ENCODE data around the gene CPED1.
"Not testable (repeated sequence)": the region's sequence is repeated elsewhere in the genome, so short reads cannot be mapped to it uniquely, and the experiment has no call there.

CPED1 gene

GRCh38 chr7:120981888-120982615 is 6.5 kb upstream of the CPED1 start:
- DNase-seq: no peak

GRCh38 chr7:120983592-120983991 is 4.9 kb upstream of the CPED1 start:
- not testable (repeated sequence) for DNase-seq

GRCh38 chr7:120984406-120984805 is 4.1 kb upstream of the CPED1 start:
- DNase-seq: no peak

GRCh38 chr7:120985130-120985758 is 3.3 kb upstream of the CPED1 start:
- no peak for DNase-seq

GRCh38 chr7:120985839-120986238 is 2.7 kb upstream of the CPED1 start:
- DNase-seq: no peak

- no peak for DNase-seq
These were observed 1.9 kb upstream of the CPED1 start for GRCh38 chr7:120986650-120987049.

GRCh38 chr7:120987280-120987679 is 1.2 kb upstream of the CPED1 start:
- no peak for DNase-seq

GRCh38 chr7:120987683-120988590 is 574 bp upstream of the CPED1 start:
- peak; percentile 79 to 91 (median 85) for DNase-seq

- no peak for DNase-seq
These were observed 1.0 kb downstream of the CPED1 start for GRCh38 chr7:120989257-120990220.

GRCh38 chr7:120990468-120991118 is 2.1 kb downstream of the CPED1 start:
- no peak for DNase-seq

- no peak for DNase-seq
These were observed 2.6 kb downstream of the CPED1 start for GRCh38 chr7:120991161-120991560.

- DNase-seq: no peak
These were observed 3.1 kb downstream of the CPED1 start for GRCh38 chr7:120991581-120991980.

GRCh38 chr7:120992272-120992964 is 3.9 kb downstream of the CPED1 start:
- DNase-seq: no peak

- DNase-seq: no peak
These were observed 4.5 kb downstream of the CPED1 start for GRCh38 chr7:120992965-120993494.

- no peak for DNase-seq
These were observed 5.2 kb downstream of the CPED1 start for GRCh38 chr7:120993553-120994191.

- DNase-seq: no peak
These were observed 6.2 kb downstream of the CPED1 start for GRCh38 chr7:120994512-120995410.

GRCh38 chr7:120995654-120996053 is 7.1 kb downstream of the CPED1 start:
- DNase-seq: no peak

- DNase-seq: peak in 1 of 3 experiments; percentile 19
These were observed 7.9 kb downstream of the CPED1 start for GRCh38 chr7:120996333-120996987.

- DNase-seq: no peak
These were observed 8.5 kb downstream of the CPED1 start for GRCh38 chr7:120996988-120997345.
